Measurements from ENCODE around the gene PTPRN2. TPM values are rescaled to one million over a fixed set of nuclear protein-coding genes. Genes with fewer than 3 reads are reported as not detected.

PTPRN2 gene
- total RNA-seq, 1 experiment from 2014 or later = 2.1 TPM

DNA sequence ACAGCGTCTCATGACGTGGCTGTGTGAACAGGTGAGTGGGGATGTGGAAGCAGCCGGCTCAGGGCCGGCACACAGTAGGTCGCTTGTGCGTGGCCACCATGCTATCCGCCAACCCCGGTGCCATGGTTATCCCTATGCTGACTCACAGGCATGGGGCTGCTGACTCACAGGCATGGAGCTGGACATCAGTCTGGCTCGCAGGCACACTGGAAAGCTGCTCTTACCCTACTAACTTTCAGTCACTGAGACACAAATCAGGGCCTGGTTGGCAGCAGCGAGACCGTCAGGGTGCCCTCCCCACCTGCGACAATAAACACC is 341.9 kb downstream of the PTPRN2 start:
- Histone ChIP-seq H3K4me3 (replicated peaks in 1 of 2; ENCODE audit: low read depth in 1 of 2, low read length in 2 of 2) (no peak overlapping the region), H3K4me1 (ENCODE audit: control insufficient read depth in 1 of 2, insufficient read depth in 2 of 2, low read length in 2 of 2) (no peaks in the 10 kb centered on the region), H3K9me2 (ENCODE audit: insufficient read depth) (no peaks in the 10 kb centered on the region), H3K4me2 (ENCODE audit: low read length) (no peak overlapping the region), H3K27ac (ENCODE audit: low read depth, low read length) (no peak overlapping the region), H4K20me1 (ENCODE audit: insufficient read depth) (no peaks in the 10 kb centered on the region), H3K79me2 (ENCODE audit: insufficient read depth, low read length) (no peaks in the 10 kb centered on the region), H3K27me3 (ENCODE audit: insufficient read depth, low read length) (no peaks in the 10 kb centered on the region), H2AFZ (ENCODE audit: low read depth, low read length, poor library complexity, severe bottlenecking) (no peak overlapping the region), H3K9me3 (ENCODE audit: control insufficient read depth in 1 of 2, insufficient read depth in 1 of 2, low read depth in 1 of 2, low read length in 2 of 2) (peaks cover 10 to 14% of the 10 kb centered on the region in 2 experiments; a peak in 2 of 4 replicates), H3K9ac (ENCODE audit: low read length) (no peak overlapping the region), H3K36me3 (ENCODE audit: control insufficient read depth in 1 of 2, insufficient read depth in 2 of 2, low read length in 2 of 2) (no peaks in the 10 kb centered on the region)
- ChIA-PET RAD21 (ENCODE audit: low non-redundant PET in 1 of 2, low total read pairs in 2 of 2, uncharacterized antibody in 2 of 2, unreplicated experiment in 2 of 2) (no interaction called here), POLR2A (no interaction called here), CTCF (no interaction called here)
- no TSS peak for BruUV-seq (replicated peaks)
- DNase-seq (ENCODE audit: low read depth, low spot score) (no peak), ATAC-seq (no peak)
- TF ChIP-seq YY1 (IDR thresholded peaks at IDR 0.05; ENCODE audit: extremely low read depth, insufficient replicate concordance, low read depth, low read length) (no peak), CEBPB (IDR thresholded peaks at IDR 0.05; ENCODE audit: low read depth) (no peak), JUND (IDR thresholded peaks at IDR 0.05) (no peak), SP1 (IDR thresholded peaks at IDR 0.05; ENCODE audit: low read depth) (no peak), FOSL1 (IDR thresholded peaks at IDR 0.05; ENCODE audit: low read depth) (no peak), POLR2A (IDR thresholded peaks at IDR 0.05; ENCODE audit: borderline replicate concordance, extremely low read depth, insufficient read depth, insufficient read length) (no peak), SRF (IDR thresholded peaks at IDR 0.05; ENCODE audit: low read depth) (no peak)
- TF ChIP-seq, protein P1, sequence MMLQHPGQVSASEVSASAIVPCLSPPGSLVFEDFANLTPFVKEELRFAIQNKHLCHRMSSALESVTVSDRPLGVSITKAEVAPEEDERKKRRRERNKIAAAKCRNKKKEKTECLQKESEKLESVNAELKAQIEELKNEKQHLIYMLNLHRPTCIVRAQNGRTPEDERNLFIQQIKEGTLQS (IDR thresholded peaks at IDR 0.05) = no peak
- intact Hi-C loops (cut with micrococcal nuclease) = no loop called here

DNA sequence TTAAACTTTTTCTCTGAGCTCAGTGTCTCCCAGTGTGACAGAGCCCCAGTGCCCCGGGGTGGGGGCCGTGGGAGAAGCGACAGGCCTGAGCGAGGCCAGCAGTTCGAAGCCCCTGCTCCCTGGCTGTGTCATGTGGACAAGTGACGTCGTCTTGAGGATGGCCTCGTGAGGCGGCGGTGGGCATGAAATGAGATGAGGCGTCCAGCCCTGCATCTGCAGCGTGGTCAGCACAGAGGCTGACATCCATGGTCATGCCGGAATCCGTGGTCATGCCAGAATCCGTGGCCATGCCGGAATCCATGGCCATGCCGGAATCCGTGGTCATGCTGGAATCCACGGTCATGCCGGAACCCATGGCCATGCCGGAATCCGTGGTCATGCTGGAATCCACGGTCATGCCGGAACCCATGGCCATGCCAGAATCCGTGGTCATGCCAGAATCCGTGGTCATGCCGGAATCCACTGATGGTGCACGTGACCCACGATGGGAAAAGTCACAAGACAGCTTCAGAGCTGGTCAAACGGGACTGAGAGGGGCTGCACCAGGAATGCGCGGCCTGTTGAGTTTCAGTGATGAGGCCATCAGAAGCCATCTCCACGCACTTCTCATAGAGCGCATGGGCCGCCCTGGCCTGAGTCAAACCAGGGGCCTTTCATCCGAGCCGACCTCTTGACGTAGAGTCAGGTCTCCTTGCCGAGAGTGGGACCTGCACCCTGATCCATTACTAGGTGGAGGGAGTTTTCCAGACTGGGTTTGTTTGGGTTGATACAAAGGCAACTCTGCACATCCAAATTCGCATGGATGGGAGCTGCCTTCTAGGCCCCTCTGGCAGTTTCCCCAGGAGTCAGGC is 342.5 kb downstream of the PTPRN2 start:
- Histone ChIP-seq H3K27me3 (ENCODE audit: insufficient read depth, low read length) (no peaks in the 10 kb centered on the region), H3K4me2 (ENCODE audit: low read length) (no peak overlapping the region), H3K4me1 (ENCODE audit: control insufficient read depth in 1 of 2, insufficient read depth in 2 of 2, low read length in 2 of 2) (no peaks in the 10 kb centered on the region), H3K4me3 (replicated peaks in 1 of 2; ENCODE audit: low read depth in 1 of 2, low read length in 2 of 2) (no peak overlapping the region), H3K9me2 (ENCODE audit: insufficient read depth) (no peaks in the 10 kb centered on the region), H3K79me2 (ENCODE audit: insufficient read depth, low read length) (no peaks in the 10 kb centered on the region), H3K27ac (ENCODE audit: low read depth, low read length) (no peak overlapping the region), H3K9me3 (ENCODE audit: control insufficient read depth in 1 of 2, insufficient read depth in 1 of 2, low read depth in 1 of 2, low read length in 2 of 2) (peaks cover 10 to 13% of the 10 kb centered on the region in 2 experiments; a peak in 2 of 4 replicates), H3K9ac (ENCODE audit: low read length) (no peak overlapping the region), H2AFZ (ENCODE audit: low read depth, low read length, poor library complexity, severe bottlenecking) (no peak overlapping the region), H3K36me3 (ENCODE audit: control insufficient read depth in 1 of 2, insufficient read depth in 2 of 2, low read length in 2 of 2) (no peaks in the 10 kb centered on the region), H4K20me1 (ENCODE audit: insufficient read depth) (no peaks in the 10 kb centered on the region)
- RAD21 ChIA-PET (ENCODE audit: low non-redundant PET in 1 of 2, low total read pairs in 2 of 2, uncharacterized antibody in 2 of 2, unreplicated experiment in 2 of 2) = no interaction called here
- POLR2A ChIA-PET = no interaction called here
- no TSS peak for BruUV-seq (replicated peaks)
- intact Hi-C loops (cut with micrococcal nuclease) = no loop called here
- ATAC-seq = no peak
- CTCF ChIA-PET = no interaction called here
- no peak for DNase-seq (ENCODE audit: low read depth, low spot score)
- TF ChIP-seq, protein P2, sequence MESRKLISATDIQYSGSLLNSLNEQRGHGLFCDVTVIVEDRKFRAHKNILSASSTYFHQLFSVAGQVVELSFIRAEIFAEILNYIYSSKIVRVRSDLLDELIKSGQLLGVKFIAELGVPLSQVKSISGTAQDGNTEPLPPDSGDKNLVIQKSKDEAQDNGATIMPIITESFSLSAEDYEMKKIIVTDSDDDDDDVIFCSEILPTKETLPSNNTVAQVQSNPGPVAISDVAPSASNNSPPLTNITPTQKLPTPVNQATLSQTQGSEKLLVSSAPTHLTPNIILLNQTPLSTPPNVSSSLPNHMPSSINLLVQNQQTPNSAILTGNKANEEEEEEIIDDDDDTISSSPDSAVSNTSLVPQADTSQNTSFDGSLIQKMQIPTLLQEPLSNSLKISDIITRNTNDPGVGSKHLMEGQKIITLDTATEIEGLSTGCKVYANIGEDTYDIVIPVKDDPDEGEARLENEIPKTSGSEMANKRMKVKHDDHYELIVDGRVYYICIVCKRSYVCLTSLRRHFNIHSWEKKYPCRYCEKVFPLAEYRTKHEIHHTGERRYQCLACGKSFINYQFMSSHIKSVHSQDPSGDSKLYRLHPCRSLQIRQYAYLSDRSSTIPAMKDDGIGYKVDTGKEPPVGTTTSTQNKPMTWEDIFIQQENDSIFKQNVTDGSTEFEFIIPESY (IDR thresholded peaks at IDR 0.05; ENCODE audit: extremely low read depth, insufficient replicate concordance, low read length) = no peak
- TF ChIP-seq, protein P3, sequence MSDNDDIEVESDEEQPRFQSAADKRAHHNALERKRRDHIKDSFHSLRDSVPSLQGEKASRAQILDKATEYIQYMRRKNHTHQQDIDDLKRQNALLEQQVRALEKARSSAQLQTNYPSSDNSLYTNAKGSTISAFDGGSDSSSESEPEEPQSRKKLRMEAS (IDR thresholded peaks at IDR 0.05) = no peak
- TF ChIP-seq EZH2 (IDR thresholded peaks at IDR 0.05) = no peak
- TF ChIP-seq SRF (IDR thresholded peaks at IDR 0.05; ENCODE audit: low read depth) = no peak
- no peak for TF ChIP-seq ZFX (IDR thresholded peaks at IDR 0.05)
- TF ChIP-seq, protein P4, sequence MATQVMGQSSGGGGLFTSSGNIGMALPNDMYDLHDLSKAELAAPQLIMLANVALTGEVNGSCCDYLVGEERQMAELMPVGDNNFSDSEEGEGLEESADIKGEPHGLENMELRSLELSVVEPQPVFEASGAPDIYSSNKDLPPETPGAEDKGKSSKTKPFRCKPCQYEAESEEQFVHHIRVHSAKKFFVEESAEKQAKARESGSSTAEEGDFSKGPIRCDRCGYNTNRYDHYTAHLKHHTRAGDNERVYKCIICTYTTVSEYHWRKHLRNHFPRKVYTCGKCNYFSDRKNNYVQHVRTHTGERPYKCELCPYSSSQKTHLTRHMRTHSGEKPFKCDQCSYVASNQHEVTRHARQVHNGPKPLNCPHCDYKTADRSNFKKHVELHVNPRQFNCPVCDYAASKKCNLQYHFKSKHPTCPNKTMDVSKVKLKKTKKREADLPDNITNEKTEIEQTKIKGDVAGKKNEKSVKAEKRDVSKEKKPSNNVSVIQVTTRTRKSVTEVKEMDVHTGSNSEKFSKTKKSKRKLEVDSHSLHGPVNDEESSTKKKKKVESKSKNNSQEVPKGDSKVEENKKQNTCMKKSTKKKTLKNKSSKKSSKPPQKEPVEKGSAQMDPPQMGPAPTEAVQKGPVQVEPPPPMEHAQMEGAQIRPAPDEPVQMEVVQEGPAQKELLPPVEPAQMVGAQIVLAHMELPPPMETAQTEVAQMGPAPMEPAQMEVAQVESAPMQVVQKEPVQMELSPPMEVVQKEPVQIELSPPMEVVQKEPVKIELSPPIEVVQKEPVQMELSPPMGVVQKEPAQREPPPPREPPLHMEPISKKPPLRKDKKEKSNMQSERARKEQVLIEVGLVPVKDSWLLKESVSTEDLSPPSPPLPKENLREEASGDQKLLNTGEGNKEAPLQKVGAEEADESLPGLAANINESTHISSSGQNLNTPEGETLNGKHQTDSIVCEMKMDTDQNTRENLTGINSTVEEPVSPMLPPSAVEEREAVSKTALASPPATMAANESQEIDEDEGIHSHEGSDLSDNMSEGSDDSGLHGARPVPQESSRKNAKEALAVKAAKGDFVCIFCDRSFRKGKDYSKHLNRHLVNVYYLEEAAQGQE (IDR thresholded peaks at IDR 0.05; ENCODE audit: low read depth) = no peak
- no peak for TF ChIP-seq CEBPB (IDR thresholded peaks at IDR 0.05; ENCODE audit: low read depth)
- TF ChIP-seq RAD21 (IDR thresholded peaks at IDR 0.05; ENCODE audit: low read depth) = no peak
- TF ChIP-seq FOSL1 (IDR thresholded peaks at IDR 0.05; ENCODE audit: low read depth) = no peak
- no peak for TF ChIP-seq EZH2phosphoT487 (IDR thresholded peaks at IDR 0.05; ENCODE audit: borderline replicate concordance)
- TF ChIP-seq POLR2A (IDR thresholded peaks at IDR 0.05; ENCODE audit: borderline replicate concordance, extremely low read depth, insufficient read depth, insufficient read length) = no peak
